IPS-18a (cell line): ENCODE measurements around the gene CDX4.
A peak's percentile ranks its signal among the peaks of the same experiment; 100 is the strongest.

Experiments
- H3K27ac ChIP-seq: one replicate; pipeline ENCODE4 v1.5.1; 2013; ENCODE audit warnings: low read length
- H3K27me3 ChIP-seq: one replicate; pipeline ENCODE4 v1.6.1; 2013; ENCODE audit warnings: mild to moderate bottlenecking, low read length; ENCODE audit not compliant: control insufficient read depth, insufficient read depth
- H3K36me3 ChIP-seq: one replicate; pipeline ENCODE4 v1.6.1; 2013; ENCODE audit warnings: low read depth, low read length; ENCODE audit not compliant: control insufficient read depth
- H3K4me1 ChIP-seq: one replicate; pipeline ENCODE4 v1.6.1; 2013; ENCODE audit warnings: low read depth, low read length; ENCODE audit not compliant: control insufficient read depth
- H3K4me3 ChIP-seq: one replicate; pipeline ENCODE4 v1.5.1; 2013; ENCODE audit warnings: low read length
- H3K9ac ChIP-seq: one replicate; pipeline ENCODE4 v1.6.1; 2013; ENCODE audit warnings: mild to moderate bottlenecking, low read length, moderate library complexity
- H3K9me3 ChIP-seq: one replicate; pipeline ENCODE4 v1.6.1; 2013; ENCODE audit warnings: low read depth, low read length; ENCODE audit not compliant: control insufficient read depth

Gene CDX4, protein sequence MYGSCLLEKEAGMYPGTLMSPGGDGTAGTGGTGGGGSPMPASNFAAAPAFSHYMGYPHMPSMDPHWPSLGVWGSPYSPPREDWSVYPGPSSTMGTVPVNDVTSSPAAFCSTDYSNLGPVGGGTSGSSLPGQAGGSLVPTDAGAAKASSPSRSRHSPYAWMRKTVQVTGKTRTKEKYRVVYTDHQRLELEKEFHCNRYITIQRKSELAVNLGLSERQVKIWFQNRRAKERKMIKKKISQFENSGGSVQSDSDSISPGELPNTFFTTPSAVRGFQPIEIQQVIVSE

DNA sequence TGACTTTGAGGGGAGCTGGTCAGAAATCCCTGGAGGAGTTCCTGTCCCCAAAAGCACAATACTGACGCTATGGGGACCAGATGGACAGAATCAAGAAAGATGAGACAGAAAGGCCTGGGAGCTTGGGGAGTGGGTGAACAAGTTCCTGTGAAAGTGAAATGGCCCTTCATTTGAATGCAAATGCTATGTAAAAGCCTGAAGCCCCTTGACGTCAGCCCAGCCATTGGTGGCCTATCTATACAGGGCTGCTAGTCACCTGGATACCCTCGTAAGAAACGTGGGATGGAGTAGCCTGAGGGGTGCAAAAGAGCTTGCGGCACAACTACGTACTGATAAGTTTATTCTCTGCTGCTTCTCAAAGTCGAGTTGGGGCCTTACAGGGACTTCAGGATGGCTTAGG, at the start of gene CDX4:
Gene CDX4, plus strand, starts transcription at position 223 of the 400 bp plus-strand sequence. CDS start 201 bp downstream, outside the sequence.
- H3K36me3 ChIP-seq: no peaks in the 10 kb centered on the region
- peaks cover 7% of the 10 kb centered on the region for H3K4me1 ChIP-seq
- no peaks in the 10 kb centered on the region for H3K9me3 ChIP-seq
- H3K4me3 ChIP-seq: no peak within 1 kb of the TSS
- H3K27ac ChIP-seq: no peak within 1 kb of the TSS
- no peak within 1 kb of the TSS for H3K9ac ChIP-seq
- H3K27me3 ChIP-seq: peaks cover 12% of the 10 kb centered on the region

DNA sequence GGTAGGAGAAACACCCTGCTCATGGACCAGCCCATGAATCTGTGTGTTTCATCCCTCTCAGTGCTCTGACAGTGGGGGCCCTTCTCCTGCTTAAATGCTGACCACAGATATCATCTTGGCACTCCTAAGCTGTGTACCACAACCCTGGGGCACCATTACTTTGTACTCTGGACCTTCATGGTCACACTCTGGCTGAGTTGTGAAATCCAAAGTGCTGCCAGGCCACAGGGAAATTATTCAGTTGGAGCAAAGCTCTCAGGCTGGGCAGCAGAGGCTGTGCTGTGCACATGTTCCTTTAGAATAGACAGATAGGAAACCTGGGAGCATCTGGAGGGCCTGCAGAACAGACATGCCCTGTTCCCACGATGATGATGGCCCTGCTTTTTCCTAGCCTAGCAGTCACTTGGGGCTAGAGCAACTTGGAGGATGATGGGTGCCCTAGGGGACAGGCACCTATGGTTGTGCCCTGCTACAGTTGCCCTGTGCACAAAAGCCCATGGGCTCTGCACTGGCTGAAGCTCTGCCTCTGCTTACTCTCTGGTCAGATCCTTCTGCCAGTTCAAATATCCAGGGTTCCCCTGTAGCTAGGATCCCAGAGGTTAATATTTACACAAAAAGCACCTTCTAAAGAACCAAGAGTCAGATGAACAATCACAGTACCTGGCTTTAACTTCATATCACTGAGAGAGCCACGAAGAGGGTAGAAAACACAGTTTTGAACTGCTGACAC, 48.5 kb upstream of the CDX4 start:
- H3K4me1 ChIP-seq: peaks cover 5% of the 10 kb centered on the region
- H3K4me3 ChIP-seq: no peak overlapping the region
- H3K36me3 ChIP-seq: no peaks in the 10 kb centered on the region
- H3K9ac ChIP-seq: no peak overlapping the region
- H3K27ac ChIP-seq: no peak overlapping the region
- no peaks in the 10 kb centered on the region for H3K9me3 ChIP-seq
- H3K27me3 ChIP-seq: no peaks in the 10 kb centered on the region

DNA sequence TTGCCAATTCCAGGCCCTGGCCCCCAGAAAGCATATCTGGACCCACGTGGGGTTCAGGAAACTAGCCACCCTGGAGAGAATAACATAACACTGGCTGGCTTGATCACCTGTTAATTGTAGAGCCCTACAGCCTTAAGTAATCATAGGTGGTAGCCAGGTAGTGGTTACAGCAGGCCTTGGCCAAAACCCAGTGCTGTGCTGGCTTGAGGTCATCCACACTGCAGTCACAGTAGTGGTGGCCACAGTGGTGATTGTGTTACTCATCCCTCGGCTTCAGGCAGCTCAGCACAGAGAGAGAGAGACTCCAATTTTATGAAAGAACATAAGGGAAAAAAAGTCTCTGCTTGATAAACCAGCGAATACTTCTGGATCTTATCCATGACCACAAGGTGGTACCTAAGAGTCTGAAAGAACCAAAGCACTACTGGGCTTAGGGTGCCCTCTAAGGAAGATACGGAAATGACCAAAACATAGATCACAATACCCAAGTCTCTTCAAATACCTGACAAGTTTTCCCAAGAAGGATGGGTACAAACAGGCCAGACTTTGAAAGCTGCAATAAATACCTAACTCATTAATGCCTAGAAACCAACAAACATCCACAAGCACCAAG, 46.6 kb upstream of the CDX4 start:
- no peaks in the 10 kb centered on the region for H3K27me3 ChIP-seq
- H3K9ac ChIP-seq: no peak overlapping the region
- H3K4me1 ChIP-seq: peaks cover 5% of the 10 kb centered on the region
- H3K27ac ChIP-seq: no peak overlapping the region
- no peaks in the 10 kb centered on the region for H3K9me3 ChIP-seq
- H3K36me3 ChIP-seq: no peaks in the 10 kb centered on the region
- H3K4me3 ChIP-seq: no peak overlapping the region

DNA sequence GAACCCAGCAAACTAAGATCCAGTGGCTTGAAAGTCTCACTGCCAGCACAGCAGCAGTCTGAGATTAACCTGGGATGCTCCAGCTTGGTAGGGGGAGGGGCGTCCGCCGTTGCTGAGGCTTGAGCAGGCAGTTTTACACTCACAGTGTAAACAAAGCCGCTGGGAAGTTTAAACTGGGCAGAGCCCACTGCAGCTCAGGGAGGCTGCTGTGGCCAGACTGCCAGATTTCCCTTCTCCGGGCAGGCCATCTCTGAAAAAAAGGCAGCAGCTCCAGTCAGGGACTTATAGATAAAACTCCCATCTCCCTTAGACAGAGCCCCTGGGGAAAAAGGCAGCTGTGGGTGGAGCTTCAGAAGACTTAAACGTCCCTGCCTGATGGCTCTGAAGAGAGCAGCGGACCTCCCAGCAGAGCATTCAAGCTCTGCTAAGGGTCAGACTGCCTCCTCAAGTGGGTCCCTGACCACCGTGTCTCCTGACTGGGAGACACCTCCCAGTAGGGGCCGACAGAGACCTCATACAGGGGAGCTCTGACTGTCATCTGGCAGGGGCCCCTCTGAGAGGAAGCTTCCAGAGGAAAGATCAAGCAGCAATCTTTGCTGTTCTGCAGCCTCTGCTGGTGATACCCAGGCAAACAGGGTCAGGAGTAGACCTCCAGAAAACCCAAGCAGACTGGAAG, 45.1 kb upstream of the CDX4 start:
- Histone ChIP-seq H3K4me1 (peaks cover 5% of the 10 kb centered on the region), H3K27me3 (no peaks in the 10 kb centered on the region), H3K9me3 (no peaks in the 10 kb centered on the region), H3K27ac (no peak overlapping the region), H3K36me3 (no peaks in the 10 kb centered on the region), H3K4me3 (peak overlapping the region; percentile 24), H3K9ac (no peak overlapping the region)

DNA sequence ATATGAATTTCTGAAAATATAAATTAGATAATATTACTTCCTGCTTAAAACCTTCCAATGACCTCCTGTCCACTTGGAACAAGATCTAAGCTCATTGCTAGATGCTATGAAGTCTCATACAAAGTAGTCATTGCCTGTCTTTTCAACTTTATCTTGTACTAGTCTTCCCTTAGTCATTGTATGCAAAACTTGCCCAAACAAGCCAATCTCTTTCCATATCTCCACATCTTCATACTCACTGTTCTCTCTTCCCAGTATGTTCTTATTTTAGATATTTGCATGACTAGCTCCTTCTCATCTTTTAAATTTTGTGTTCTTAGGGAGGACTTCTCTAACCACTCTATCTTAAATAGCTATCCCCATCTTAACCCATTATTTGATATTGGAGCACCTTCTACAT, 33.9 kb upstream of the CDX4 start:
- Histone ChIP-seq H3K9me3 (no peaks in the 10 kb centered on the region), H3K36me3 (no peaks in the 10 kb centered on the region), H3K27me3 (no peaks in the 10 kb centered on the region), H3K9ac (no peak overlapping the region), H3K27ac (no peak overlapping the region), H3K4me3 (no peak overlapping the region), H3K4me1 (no peaks in the 10 kb centered on the region)

DNA sequence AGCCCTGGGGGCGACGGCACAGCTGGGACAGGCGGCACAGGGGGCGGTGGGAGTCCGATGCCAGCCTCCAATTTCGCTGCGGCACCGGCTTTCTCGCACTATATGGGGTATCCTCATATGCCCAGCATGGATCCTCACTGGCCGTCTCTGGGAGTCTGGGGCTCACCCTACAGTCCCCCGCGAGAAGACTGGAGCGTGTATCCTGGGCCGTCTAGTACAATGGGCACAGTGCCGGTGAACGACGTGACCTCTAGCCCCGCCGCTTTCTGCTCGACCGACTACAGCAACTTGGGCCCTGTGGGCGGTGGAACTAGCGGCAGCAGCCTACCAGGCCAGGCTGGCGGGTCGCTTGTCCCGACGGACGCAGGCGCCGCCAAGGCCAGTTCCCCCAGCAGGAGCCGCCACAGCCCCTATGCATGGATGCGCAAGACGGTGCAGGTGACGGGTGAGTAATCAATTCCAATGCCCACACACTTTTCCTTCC, 500 bp downstream of the CDX4 start:
- Histone ChIP-seq H3K9me3 (no peaks in the 10 kb centered on the region), H3K27ac (no peak overlapping the region), H3K27me3 (peaks cover 12% of the 10 kb centered on the region), H3K36me3 (no peaks in the 10 kb centered on the region), H3K4me3 (no peak overlapping the region), H3K4me1 (peaks cover 10% of the 10 kb centered on the region), H3K9ac (no peak overlapping the region)

DNA sequence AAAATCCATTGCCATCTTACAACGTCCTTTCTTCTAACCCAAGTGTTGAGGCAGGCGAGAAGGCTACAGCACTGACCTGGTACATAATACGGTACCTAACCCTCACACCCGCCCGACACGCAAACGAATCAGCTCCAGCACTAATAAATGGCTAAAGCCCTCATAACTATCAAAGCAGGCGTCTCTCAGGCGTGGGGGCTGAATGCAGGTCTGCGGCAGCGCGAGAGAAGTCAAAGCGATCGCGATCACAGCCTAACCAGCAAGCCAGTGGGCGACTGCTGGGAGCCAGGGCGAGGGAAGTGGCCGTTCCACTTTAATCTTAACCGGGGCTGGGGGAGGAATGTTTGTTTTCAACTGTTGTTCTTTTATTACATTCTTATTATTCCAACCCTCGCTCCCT, 1.5 kb downstream of the CDX4 start:
- H3K9me3 ChIP-seq: no peaks in the 10 kb centered on the region
- no peaks in the 10 kb centered on the region for H3K36me3 ChIP-seq
- no peak overlapping the region for H3K27ac ChIP-seq
- peaks cover 10% of the 10 kb centered on the region for H3K4me1 ChIP-seq
- H3K9ac ChIP-seq: no peak overlapping the region
- H3K4me3 ChIP-seq: no peak overlapping the region
- peaks cover 18% of the 10 kb centered on the region for H3K27me3 ChIP-seq

DNA sequence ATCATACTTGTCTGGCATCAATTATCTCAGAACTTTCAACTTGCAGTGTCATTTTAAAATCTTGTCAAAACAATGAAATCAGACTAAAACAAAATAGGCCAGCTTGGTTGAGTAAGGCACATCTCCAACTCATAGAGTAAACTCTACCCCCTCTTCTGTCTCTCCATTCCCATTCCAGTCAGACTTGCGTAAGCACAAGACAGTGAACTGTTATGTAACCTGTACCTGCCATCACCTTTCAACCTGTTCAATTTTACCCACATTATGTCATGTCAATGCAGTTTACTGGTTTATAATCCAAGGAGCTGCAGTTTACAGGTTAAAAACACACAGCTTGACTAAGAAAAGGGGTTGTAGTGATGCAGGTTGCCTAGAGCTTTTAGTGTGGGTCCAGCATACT, 8.3 kb downstream of the CDX4 start:
- H3K4me3 ChIP-seq: no peak overlapping the region
- H3K9ac ChIP-seq: no peak overlapping the region
- H3K27ac ChIP-seq: no peak overlapping the region
- no peaks in the 10 kb centered on the region for H3K36me3 ChIP-seq
- H3K9me3 ChIP-seq: no peaks in the 10 kb centered on the region
- H3K27me3 ChIP-seq: peaks cover 30% of the 10 kb centered on the region
- H3K4me1 ChIP-seq: peaks cover 15% of the 10 kb centered on the region

DNA sequence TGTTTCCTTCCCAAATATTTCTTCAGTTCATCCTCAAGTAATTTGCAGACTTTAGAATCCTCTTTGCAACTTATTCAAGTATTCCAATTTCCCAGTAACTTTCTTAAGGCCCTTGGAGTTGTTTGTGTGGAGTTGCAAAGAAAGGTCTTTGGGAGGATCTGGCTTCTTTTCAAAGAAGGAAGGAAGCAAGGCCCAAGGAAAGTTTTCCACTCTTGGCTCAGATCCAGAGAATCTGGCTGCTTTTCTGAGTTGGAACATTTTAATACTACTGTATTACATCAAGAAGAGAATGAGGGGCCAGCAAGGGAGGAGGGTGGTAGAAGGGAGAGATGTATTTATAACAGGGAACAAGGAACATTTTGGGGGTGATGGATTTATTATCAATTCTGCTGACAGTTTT, 10.5 kb downstream of the CDX4 start:
- no peak overlapping the region for H3K4me3 ChIP-seq
- H3K9me3 ChIP-seq: no peaks in the 10 kb centered on the region
- H3K27me3 ChIP-seq: peaks cover 18% of the 10 kb centered on the region
- peaks cover 12% of the 10 kb centered on the region for H3K4me1 ChIP-seq
- H3K9ac ChIP-seq: no peak overlapping the region
- no peak overlapping the region for H3K27ac ChIP-seq
- H3K36me3 ChIP-seq: no peaks in the 10 kb centered on the region

DNA sequence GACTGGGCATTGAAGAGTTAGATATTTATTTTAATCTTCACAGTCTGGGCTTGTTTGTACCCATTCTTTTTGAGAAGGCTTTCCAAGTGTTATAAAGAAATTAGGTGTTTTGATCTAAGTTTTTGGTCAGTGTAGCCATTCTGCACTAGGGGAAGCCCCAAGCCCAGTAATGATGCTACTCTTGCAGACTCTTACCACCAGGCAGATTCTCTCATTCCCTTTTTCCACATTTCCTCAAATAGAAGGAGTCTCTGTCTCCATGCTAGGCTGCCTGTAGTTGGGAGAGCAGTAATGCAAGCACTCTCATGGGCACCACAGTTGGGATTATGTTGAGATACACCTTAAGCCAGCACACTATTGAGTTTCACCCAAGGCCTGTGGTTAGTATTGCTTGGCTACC, 21.5 kb downstream of the CDX4 start:
- Histone ChIP-seq H3K9me3 (no peaks in the 10 kb centered on the region), H3K36me3 (no peaks in the 10 kb centered on the region), H3K9ac (no peak overlapping the region), H3K4me1 (no peaks in the 10 kb centered on the region), H3K27ac (no peak overlapping the region), H3K27me3 (no peaks in the 10 kb centered on the region), H3K4me3 (no peak overlapping the region)

DNA sequence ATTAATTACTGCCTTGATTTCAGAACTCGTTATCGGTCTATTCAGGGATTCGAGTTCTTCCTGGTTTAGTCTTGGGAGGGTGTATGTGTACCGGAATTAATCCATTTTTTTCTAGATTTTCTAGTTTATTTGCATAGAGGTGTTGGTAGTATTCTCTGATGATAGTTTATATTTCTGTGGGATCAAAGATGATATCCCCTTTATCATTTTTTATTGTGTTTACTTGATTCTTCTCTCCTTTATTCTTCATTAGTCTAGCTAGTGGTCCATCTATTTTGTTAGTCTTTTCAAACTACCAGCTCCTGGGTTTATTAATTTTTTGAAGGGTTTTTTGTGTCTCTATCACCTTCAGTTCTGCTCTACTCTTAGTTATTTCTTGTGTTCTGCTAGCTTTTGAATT, 32.1 kb downstream of the CDX4 start:
- Histone ChIP-seq H3K27ac (no peak overlapping the region), H3K4me1 (no peaks in the 10 kb centered on the region), H3K36me3 (no peaks in the 10 kb centered on the region), H3K27me3 (no peaks in the 10 kb centered on the region), H3K4me3 (no peak overlapping the region), H3K9me3 (no peaks in the 10 kb centered on the region), H3K9ac (no peak overlapping the region)
